IPS-11a (cell line): ENCODE data around the gene CD248.

Source experiments
- H3K4me3 ChIP-seq: one replicate; pipeline ENCODE4 v1.5.1; 2013; ENCODE audit warnings: low read depth, low read length, control low read depth

CD248 gene

DNA sequence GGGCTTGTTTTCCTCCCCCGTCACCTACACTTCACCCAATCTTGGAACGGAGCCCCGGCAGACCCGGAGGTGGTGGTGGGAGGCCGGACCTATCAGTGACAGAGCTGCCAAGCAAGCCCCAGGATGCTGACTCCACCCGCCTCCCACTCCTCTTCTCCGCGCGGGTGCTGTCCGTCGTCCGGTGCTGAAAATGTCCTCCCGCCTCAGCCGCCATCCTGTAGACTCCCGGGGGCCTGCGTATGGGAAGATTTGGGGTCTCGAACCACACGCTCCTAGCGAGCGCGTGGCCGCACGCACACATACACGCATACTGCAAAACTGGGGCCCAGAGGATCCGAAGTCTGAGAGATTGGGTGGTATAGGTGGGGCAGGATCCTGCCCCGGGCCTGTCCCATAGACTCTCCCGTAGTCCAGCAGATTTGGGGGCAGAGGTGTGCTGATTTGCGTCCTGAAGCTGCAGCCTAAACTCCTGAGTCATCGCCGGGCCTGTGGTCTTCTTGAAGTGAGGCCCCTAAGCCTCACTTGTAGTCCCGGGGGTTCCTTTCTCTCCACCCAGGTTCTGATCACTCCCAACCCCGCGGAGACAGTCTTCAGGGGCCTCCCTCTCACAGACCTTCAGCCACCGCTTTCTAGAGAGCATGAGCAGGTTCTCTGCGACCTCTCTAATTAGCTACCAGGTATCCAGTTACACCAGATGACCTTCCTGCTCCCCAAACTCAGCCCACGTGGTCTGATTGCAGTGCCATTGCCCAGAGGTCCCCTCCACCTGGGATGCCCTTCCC lies 27.1 kb downstream of the CD248 start:
- peak overlapping the region; percentile 88 for H3K4me3 ChIP-seq

GRCh38 chr11:66288671-66289547 lies 27.9 kb downstream of the CD248 start, which contains the start of gene YIF1A:
YIF1A (minus strand) TSS chr11:66289143; CDS start chr11:66288985, 158 bp downstream.
- H3K4me3 ChIP-seq = peak within 1 kb of the TSS; percentile 88

GRCh38 chr11:66287889-66288670 lies 28.8 kb downstream of the CD248 start:
- peak overlapping the region; percentile 88 for H3K4me3 ChIP-seq

- H3K4me3 ChIP-seq = no peak overlapping the region
Observed at GRCh38 chr11:66287211-66287888, 29.5 kb downstream of the CD248 start.

GRCh38 chr11:66286699-66287098 lies 30.1 kb downstream of the CD248 start:
- H3K4me3 ChIP-seq = no peak overlapping the region

DNA sequence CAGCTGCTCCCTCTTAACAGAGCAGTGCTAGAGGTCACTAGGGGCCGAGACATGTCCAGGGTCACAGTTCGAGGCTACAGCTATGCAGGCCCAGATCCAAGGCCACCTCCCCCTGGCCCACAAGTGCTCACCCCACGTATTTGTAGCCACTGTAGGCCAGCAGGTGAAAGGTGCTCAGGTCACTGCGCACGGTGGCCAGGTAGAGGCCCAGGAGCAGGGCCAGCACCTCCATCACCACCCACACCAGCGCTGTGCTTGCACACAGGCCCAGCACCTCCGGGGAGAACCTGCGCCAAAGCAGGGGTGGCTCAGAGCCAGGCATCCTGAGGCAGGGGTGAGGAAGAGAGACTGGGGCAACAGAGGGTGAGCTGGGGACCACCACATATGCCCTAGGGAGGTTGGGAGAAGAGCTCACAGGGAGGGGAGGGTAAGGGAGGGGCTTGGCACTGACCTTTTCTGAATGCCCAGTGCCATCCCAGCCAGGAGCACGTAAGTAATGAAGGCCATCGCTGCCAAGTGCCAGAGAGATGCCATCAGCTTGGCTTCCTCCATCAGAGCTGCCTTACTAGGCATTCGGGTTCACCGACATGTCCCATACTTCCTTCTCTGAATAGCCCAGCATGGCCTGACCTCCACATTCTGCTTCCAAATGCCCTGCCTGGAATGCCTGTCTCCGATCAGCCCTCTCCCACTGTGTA lies 31.4 kb downstream of the CD248 start:
- no peak overlapping the region for H3K4me3 ChIP-seq

DNA sequence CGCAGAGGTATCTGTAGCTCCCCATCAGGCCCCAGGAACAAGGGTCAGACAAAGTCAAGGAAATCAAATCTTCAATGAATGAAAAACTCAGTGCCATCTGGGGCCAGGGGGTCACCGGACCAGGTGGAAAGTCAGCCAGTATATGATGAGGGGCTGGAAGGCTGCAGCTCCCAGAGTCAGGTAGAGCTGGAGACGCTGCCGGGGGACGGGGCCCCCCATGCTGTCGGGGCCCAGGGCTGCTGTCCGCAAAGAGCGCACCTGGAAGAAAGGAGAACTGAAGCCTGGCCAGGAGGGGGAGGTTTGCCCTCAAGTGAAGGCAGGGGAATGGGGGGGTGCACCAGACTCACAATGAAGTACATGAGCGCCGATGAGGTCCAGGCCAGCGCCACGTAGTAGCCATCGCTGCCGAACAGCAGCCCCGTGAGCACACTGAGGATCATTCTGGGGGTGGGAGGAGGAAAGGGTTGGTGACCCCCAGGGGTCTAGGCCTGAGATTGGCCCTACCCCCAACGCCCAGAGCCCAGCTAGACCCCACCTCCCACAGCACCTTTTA lies 32.2 kb downstream of the CD248 start:
- H3K4me3 ChIP-seq = no peak overlapping the region

DNA sequence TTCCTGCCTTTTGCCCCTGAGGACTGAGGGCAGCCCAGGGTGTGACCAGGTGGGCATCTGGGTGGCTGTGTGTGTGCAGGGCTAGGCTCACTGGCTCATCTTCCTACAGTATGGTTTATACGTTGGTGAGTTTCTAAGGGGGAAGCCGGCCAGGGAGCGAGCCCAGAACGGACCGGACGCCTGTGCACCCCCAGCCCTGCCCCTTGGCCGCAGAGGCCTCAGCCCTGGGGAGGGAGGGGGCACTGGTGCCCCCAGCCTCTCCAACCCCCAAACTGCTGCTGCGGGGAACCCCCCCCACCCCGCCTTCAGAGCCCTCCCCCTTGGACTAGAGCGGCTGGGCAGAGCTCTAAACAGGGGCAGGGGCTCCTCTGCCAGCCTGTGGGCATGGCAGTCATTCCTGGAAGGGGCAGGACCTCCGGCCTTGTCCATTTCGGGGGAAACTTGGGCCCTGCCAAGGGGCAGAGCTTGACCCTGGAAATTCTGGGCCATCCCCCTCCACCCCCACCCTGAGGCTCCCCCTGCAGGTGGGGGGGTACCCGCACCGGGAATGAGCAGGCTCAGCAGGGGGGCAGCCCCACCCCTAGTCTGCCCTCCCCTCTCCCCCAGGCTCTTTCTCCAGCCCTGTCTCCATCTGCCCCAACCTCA lies 33.3 kb downstream of the CD248 start:
- H3K4me3 ChIP-seq = no peak overlapping the region

GRCh38 chr11:66282468-66283455 lies 34.1 kb downstream of the CD248 start:
- H3K4me3 ChIP-seq = no peak overlapping the region

GRCh38 chr11:66281776-66282467 lies 34.9 kb downstream of the CD248 start:
- H3K4me3 ChIP-seq = no peak overlapping the region

DNA sequence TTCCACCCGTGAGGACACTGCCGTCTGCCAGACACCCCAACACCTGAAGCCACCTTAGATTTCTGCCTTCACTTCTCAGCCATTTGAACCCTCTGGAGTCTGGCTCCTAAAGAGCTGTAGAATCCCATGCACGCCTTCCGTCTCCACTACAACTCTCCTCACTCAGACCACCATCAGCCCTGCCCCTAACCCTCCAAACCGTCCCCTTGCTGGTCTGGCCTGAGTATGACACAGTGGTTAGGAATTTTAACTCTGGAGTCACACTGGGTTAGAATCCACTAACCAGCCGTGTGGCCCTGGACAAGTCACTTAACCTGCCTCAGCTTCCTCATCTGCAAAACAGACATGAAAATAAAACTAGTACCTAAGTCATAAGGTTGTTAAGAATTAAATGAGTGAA lies 35.8 kb downstream of the CD248 start:
- H3K4me3 ChIP-seq = no peak overlapping the region

GRCh38 chr11:66280428-66280827 lies 36.4 kb downstream of the CD248 start:
- H3K4me3 ChIP-seq = no peak overlapping the region

DNA sequence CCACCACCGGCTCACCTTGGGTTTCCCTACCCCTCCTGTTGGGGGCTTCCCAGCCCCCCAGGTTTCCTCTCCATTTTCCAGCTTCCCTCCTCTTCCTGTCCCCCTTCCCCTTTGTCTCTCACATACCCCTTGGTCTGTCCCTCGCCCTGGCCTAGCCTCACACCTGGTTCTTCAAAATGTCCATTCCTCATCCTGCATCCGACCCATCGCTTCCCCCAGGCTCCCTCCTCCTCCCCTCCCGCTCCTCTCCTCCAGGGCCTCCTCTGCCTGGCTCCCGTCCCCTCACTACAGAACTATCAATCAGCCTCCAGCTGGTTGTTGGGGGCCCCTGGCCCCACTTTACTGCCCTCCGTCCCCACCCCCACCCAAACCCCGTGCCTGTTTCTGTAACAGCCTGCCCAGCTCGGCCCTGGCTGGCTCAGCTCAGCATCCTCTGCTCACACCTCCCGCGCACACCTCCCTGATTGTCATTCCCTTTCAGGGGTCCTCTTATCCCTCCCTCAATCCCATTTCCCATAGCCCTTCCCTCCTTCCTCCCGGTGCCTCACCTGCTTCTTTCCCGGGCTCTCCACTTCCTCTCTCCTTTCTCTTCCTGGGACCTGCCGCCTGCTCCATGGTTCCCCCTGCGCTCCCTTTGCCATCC lies 37.6 kb downstream of the CD248 start:
- no peak overlapping the region for H3K4me3 ChIP-seq

DNA sequence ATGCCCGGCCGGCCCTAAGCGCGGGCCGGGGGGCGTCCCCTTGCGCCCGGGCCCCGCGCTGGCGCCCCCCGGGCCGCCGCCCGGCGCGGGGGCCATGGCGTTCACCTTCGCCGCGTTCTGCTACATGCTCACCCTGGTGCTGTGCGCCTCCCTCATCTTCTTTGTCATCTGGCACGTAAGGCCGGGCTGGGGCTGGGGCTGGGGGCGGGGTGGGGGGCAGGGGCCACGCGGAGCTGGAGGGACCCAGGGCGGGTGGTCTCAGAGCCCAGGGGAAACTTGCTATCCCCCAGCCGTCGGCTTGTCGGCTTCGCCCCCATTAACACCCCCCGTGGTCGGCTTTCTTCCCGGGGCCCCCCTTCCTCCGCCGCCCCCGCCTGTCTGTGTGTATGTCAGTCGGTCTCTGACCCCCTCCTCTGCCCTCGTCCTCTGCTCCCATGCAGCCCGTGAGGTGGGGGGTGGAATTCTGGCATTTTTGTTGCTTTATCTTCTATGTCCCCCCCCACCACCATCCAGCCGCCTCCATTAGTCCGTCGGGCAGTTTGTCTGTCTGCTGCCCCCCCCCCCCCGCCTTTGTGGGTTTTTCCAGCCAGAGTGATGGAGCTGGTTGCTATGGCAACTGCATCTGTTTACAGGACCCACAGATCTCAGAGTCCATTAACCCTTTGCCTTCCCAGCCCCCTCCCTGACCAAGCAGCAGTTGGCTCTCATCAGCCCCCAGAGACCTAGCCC lies 38.3 kb downstream of the CD248 start:
- H3K4me3 ChIP-seq = peak overlapping the region; percentile 18

DNA sequence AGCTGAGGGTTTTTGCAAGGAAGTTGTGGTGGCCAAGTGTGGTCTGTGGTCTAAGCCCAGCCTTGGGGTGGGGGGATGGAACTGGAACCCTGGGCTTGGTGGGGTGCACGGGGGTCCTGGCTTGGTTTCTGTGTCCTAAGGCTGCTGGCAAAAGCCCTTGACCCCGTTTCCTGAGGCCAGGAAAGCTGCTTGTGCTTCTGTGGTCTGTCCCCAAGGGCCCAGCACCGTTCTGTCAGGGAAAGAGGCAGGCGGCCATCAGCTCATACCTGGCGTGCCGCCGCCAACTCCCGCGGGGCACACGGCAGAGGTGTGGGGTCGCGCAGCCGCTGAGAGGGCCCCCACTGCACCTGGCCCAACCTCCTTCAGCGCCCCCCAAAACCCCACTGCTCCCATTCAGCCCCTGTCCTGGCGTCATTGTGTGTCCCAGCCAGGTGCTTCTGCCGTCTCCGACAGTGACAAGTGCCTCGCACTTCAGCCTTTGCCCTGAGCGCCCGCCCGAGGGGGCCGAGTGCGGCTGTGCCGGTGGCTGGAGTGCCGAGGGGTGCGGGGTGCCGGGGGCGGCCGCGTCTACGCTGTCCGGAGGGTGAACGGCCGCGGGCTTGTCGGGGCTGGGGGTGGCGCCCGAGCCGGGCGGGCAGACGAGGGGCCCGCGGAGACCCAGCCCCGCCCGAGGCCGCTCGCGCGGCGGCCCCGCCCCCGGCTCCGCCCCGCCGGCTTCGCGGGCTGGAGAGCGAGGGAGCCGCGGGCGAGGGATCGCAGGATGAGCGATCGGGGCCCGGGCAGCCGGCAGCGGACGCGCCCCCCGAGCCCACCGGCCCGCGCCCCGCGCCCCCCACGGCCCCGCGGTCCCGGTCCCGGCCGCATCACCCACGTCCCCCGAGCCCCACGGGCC lies 39.1 kb downstream of the CD248 start, which contains the start of gene CNIH2:
TSS of gene CNIH2 (plus strand) at position 705 of the 892 bp plus-strand sequence. CDS start 282 bp downstream, outside the sequence.
- peak within 1 kb of the TSS; percentile 41 for H3K4me3 ChIP-seq
